DND-41 (cell line): ENCODE data around the gene TPI1.
A peak's percentile ranks its signal among the peaks of the same experiment; 100 is the strongest.
"Not testable (repeated sequence)": the region's sequence is repeated elsewhere in the genome, so short reads cannot be mapped to it uniquely, and the experiment has no call there.

Experiments
- ATAC-seq: fragments of 200-7000 bp; cut with Tn5 transposase; 3 replicates; pipeline ENCODE4 v1.9.1; 2021; ENCODE audit warnings: low read depth; ENCODE audit not compliant: insufficient read depth
- DNase-seq: peaks from one replicate; pipeline ENCODE4 v3.0.0-alpha.2; 2020
- H2AFZ ChIP-seq: 2 replicates; pipeline ENCODE4 v1.6.0; 2012; ENCODE audit warnings: low read depth, low read length
- H3K27ac ChIP-seq: 2 replicates; pipeline ENCODE4 v1.5.1; 2012; ENCODE audit warnings: low read length, inconsistent platforms
- H3K27me3 ChIP-seq: fragments of 200-600 bp; sonication (generic); 2 replicates; pipeline ENCODE4 v1.6.0; 2012; ENCODE audit warnings: low read length, mild to moderate bottlenecking, inconsistent platforms; ENCODE audit not compliant: insufficient read depth, poor library complexity
- H3K36me3 ChIP-seq: 2 replicates; pipeline ENCODE4 v1.5.1; 2012; ENCODE audit warnings: low read length, inconsistent platforms; ENCODE audit not compliant: insufficient read depth
- H3K4me1 ChIP-seq: 2 replicates; pipeline ENCODE4 v1.5.1; 2012; ENCODE audit warnings: mild to moderate bottlenecking, low read length; ENCODE audit not compliant: insufficient read depth
- H3K4me2 ChIP-seq: 2 replicates; pipeline ENCODE4 v1.6.0; 2012; ENCODE audit warnings: mild to moderate bottlenecking, moderate library complexity, low read length, inconsistent platforms; ENCODE audit not compliant: insufficient read depth
- H3K4me3 ChIP-seq, 2 experiments: fragments of 200-600 bp in 1 of 2; shearing (Covaris generic) in 1 of 2; 2 replicates each; pipeline ENCODE4 v1.5.1; 2012 to 2016; ENCODE audit warnings: inconsistent platforms in 2 of 2, low read length in 2 of 2, mild to moderate bottlenecking in 2 of 2, low read depth in 1 of 2, moderate library complexity in 1 of 2
- H3K79me2 ChIP-seq: 2 replicates; pipeline ENCODE4 v1.6.0; 2012; ENCODE audit warnings: low read length, inconsistent platforms; ENCODE audit not compliant: insufficient read depth
- H3K9ac ChIP-seq: 2 replicates; pipeline ENCODE4 v1.6.0; 2012; ENCODE audit warnings: low read depth, mild to moderate bottlenecking, inconsistent platforms, low read length, moderate library complexity
- H3K9me3 ChIP-seq: 2 replicates; pipeline ENCODE4 v1.5.1; 2012; ENCODE audit warnings: low read length, moderate library complexity, mild to moderate bottlenecking, inconsistent platforms; ENCODE audit not compliant: insufficient read depth, severe bottlenecking
- H4K20me1 ChIP-seq: 2 replicates; pipeline ENCODE4 v1.6.0; 2012; ENCODE audit warnings: low read length; ENCODE audit not compliant: insufficient read depth
- CTCF ChIP-seq: IDR thresholded peaks from 2 replicates; pipeline ENCODE4 v1.5.1; 2012; ENCODE audit warnings: borderline replicate concordance, low read length, moderate library complexity, mild to moderate bottlenecking; ENCODE audit not compliant: poor library complexity, severe bottlenecking; ENCODE audit errors: extremely low read depth
- EZH2 ChIP-seq: IDR thresholded peaks from 3 replicates; pipeline ENCODE4 v1.6.1; 2012; ENCODE audit warnings: borderline replicate concordance, low read depth, mild to moderate bottlenecking, moderate library complexity, low read length, inconsistent platforms; ENCODE audit not compliant: severe bottlenecking

The TPI1 gene

GRCh38 chr12:6887460-6887859 is 20.1 kb downstream of the TPI1 start:
- no peaks in the 10 kb centered on the region for H3K27me3 ChIP-seq
- H3K9ac ChIP-seq: no peak overlapping the region
- H3K36me3 ChIP-seq: peaks cover 23% of the 10 kb centered on the region
- peaks cover 6% of the 10 kb centered on the region; the same call in 1 of the 2 replicates for H3K79me2 ChIP-seq
- H3K4me1 ChIP-seq: peaks cover 20% of the 10 kb centered on the region
- no peak for ATAC-seq
- H3K9me3 ChIP-seq: no peaks in the 10 kb centered on the region
- no peak overlapping the region for H3K4me2 ChIP-seq
- H2AFZ ChIP-seq: no peak overlapping the region
- H3K27ac ChIP-seq: no peak overlapping the region
- H4K20me1 ChIP-seq: no peaks in the 10 kb centered on the region
- H3K4me3 ChIP-seq: no peak overlapping the region
- no peak for DNase-seq
- TF ChIP-seq EZH2 (no peak), CTCF (no peak)

GRCh38 chr12:6888360-6888759 is 21.0 kb downstream of the TPI1 start:
- no peak overlapping the region for H2AFZ ChIP-seq

GRCh38 chr12:6888794-6889193 is 21.5 kb downstream of the TPI1 start:
- peaks cover 23% of the 10 kb centered on the region for H3K4me1 ChIP-seq

More at GRCh38 chr12:6888360-6888759, 21.0 kb downstream of the TPI1 start:
- no peak overlapping the region for H3K4me2 ChIP-seq
- DNase-seq: no peak
- H3K27me3 ChIP-seq: no peaks in the 10 kb centered on the region
- ATAC-seq: no peak
- no peaks in the 10 kb centered on the region for H4K20me1 ChIP-seq
- H3K4me3 ChIP-seq: no peak overlapping the region
- no peak overlapping the region for H3K27ac ChIP-seq
- H3K9me3 ChIP-seq: no peaks in the 10 kb centered on the region
- H3K36me3 ChIP-seq: peaks cover 23% of the 10 kb centered on the region
- TF ChIP-seq CTCF: no peak
- no peak for TF ChIP-seq EZH2
- H3K4me1 ChIP-seq: peaks cover 23% of the 10 kb centered on the region
- no peak overlapping the region for H3K9ac ChIP-seq
- H3K79me2 ChIP-seq: peaks cover 6% of the 10 kb centered on the region; the same call in 1 of the 2 replicates

GRCh38 chr12:6889775-6890573 is 22.6 kb downstream of the TPI1 start:
- H3K27ac ChIP-seq: peak overlapping the region; percentile 91
- peak overlapping the region; percentile 59 for H3K4me2 ChIP-seq
- H3K36me3 ChIP-seq, H3K79me2 ChIP-seq, H3K27me3 ChIP-seq, H3K9me3 ChIP-seq, H4K20me1 ChIP-seq, DNase-seq, ATAC-seq: not testable (repeated sequence)
- H3K4me1 ChIP-seq: peaks cover 23% of the 10 kb centered on the region
- peak overlapping the region; percentile 59 for H2AFZ ChIP-seq
- peak overlapping the region in 1 of 2 experiments; percentile 51; a peak in 2 of 4 replicates for H3K4me3 ChIP-seq
- H3K9ac ChIP-seq: peak overlapping the region; percentile 90

More at GRCh38 chr12:6888794-6889193, 21.5 kb downstream of the TPI1 start:
- not testable (repeated sequence) for H3K9me3 ChIP-seq, H3K4me3 ChIP-seq, H3K79me2 ChIP-seq, H4K20me1 ChIP-seq, ATAC-seq, H3K4me2 ChIP-seq, H3K27me3 ChIP-seq, H2AFZ ChIP-seq, H3K27ac ChIP-seq, DNase-seq, H3K9ac ChIP-seq
- H3K36me3 ChIP-seq: peaks cover 20% of the 10 kb centered on the region
